AG04450 (cell line): ENCODE measurements around the gene PLCG2. TPM values are rescaled to one million over a fixed set of nuclear protein-coding genes. Genes with fewer than 3 reads are reported as not detected.

Experiments used
- CTCF ChIA-PET: fragments of 300-600, 350-600 bp; formaldehyde crosslinking; extraction: SDS; loops from one replicate; lab custom pipeline; 2022; ENCODE audit warnings: antibody characterized with exemption, inconsistent platforms; lab: Charles Lee
- POLR2A ChIA-PET: fragments of 350-600 bp; formaldehyde crosslinking; extraction: SDS; loops from one replicate; lab custom pipeline; 2021; ENCODE audit warnings: antibody characterized with exemption, inconsistent platforms; lab: Yijun Ruan, JAX
- DNase-seq: peaks from one replicate; pipeline ENCODE4 v3.0.0-alpha.2; 2011; ENCODE audit warnings: low read depth, low spot score
- H3K27ac ChIP-seq: one replicate; pipeline ENCODE4 v1.5.1; 2012; ENCODE audit warnings: low read depth, low read length, control low read depth
- H3K27me3 ChIP-seq: one replicate; pipeline ENCODE4 v1.6.0; 2012; ENCODE audit warnings: low read length; ENCODE audit not compliant: control insufficient read depth, insufficient read depth
- H3K4me3 ChIP-seq: 2 replicates; pipeline ENCODE4 v1.5.1; 2011; ENCODE audit warnings: mild to moderate bottlenecking, low read depth, low read length, control low read depth
- H3K9me3 ChIP-seq: 2 replicates; pipeline ENCODE4 v1.5.1; 2012; ENCODE audit warnings: low read length; ENCODE audit not compliant: control insufficient read depth, insufficient read depth
- CTCF ChIP-seq: IDR thresholded peaks from 2 replicates; pipeline ENCODE4 v1.5.1; 2011; ENCODE audit warnings: low read depth, low read length, control low read depth, inconsistent platforms
- polyA plus RNA-seq: library from polyadenylated mRNA; depleted of rRNA; stranded (reverse); fragments of >200 nt; gene quantifications from 2 replicates; pipeline ENCODE4 v1.2.3, GENCODE V29; 2011

PLCG2 gene
- polyA plus RNA-seq, 1 experiment: 0.16 TPM

- Histone ChIP-seq H3K27me3 (peaks cover 2% of the 10 kb centered on the region), H3K4me3 (no peak overlapping the region), H3K27ac (no peak overlapping the region), H3K9me3 (no peaks in the 10 kb centered on the region; the same call in 1 of the 2 replicates)
- CTCF ChIA-PET: interaction anchor here (1.0 kb wide), 1 partner anchor 87 kb away, joined by 3 read pairs; no protein-coding TSS in a partner anchor
- DNase-seq: no peak
- POLR2A ChIA-PET: no interaction called here
- no peak for TF ChIP-seq CTCF
These were observed 7.2 kb downstream of the PLCG2 start for GRCh38 chr16:81786321-81786720.

- Histone ChIP-seq H3K9me3 (no peaks in the 10 kb centered on the region; the same call in 1 of the 2 replicates), H3K27ac (no peak overlapping the region), H3K4me3 (no peak overlapping the region), H3K27me3 (peaks cover 2% of the 10 kb centered on the region)
- no peak for DNase-seq
- no peak for TF ChIP-seq CTCF
- ChIA-PET POLR2A (no interaction called here), CTCF (interaction anchor here (1.0 kb wide), 1 partner anchor 86 kb away, joined by 3 read pairs; no protein-coding TSS in a partner anchor)
These were observed 7.8 kb downstream of the PLCG2 start for GRCh38 chr16:81786868-81787267.

GRCh38 chr16:81787659-81788058 is 8.6 kb downstream of the PLCG2 start:
- Histone ChIP-seq H3K4me3 (no peak overlapping the region), H3K27ac (no peak overlapping the region), H3K9me3 (no peaks in the 10 kb centered on the region; the same call in 1 of the 2 replicates), H3K27me3 (peaks cover 4% of the 10 kb centered on the region)
- ChIA-PET POLR2A (no interaction called here), CTCF (no interaction called here)
- TF ChIP-seq CTCF: no peak
- DNase-seq: no peak

GRCh38 chr16:81790277-81790676 is 11.2 kb downstream of the PLCG2 start:
- DNase-seq: no peak
- H3K27ac ChIP-seq: no peak overlapping the region
- no peak for TF ChIP-seq CTCF
- POLR2A ChIA-PET: no interaction called here
- H3K4me3 ChIP-seq: no peak overlapping the region
- CTCF ChIA-PET: no interaction called here
- H3K9me3 ChIP-seq: no peaks in the 10 kb centered on the region; the same call in 1 of the 2 replicates
- H3K27me3 ChIP-seq: peaks cover 2% of the 10 kb centered on the region

- no peak for DNase-seq
- no peaks in the 10 kb centered on the region; the same call in 1 of the 2 replicates for H3K9me3 ChIP-seq
- no peak for TF ChIP-seq CTCF
- CTCF ChIA-PET: no interaction called here
- peaks cover 4% of the 10 kb centered on the region for H3K27me3 ChIP-seq
- H3K27ac ChIP-seq: no peak overlapping the region
- POLR2A ChIA-PET: no interaction called here
- no peak overlapping the region for H3K4me3 ChIP-seq
These were observed 11.8 kb downstream of the PLCG2 start for GRCh38 chr16:81790830-81791435.
